Measurements from ENCODE around the gene ERICH6B.

ERICH6B gene

DNA sequence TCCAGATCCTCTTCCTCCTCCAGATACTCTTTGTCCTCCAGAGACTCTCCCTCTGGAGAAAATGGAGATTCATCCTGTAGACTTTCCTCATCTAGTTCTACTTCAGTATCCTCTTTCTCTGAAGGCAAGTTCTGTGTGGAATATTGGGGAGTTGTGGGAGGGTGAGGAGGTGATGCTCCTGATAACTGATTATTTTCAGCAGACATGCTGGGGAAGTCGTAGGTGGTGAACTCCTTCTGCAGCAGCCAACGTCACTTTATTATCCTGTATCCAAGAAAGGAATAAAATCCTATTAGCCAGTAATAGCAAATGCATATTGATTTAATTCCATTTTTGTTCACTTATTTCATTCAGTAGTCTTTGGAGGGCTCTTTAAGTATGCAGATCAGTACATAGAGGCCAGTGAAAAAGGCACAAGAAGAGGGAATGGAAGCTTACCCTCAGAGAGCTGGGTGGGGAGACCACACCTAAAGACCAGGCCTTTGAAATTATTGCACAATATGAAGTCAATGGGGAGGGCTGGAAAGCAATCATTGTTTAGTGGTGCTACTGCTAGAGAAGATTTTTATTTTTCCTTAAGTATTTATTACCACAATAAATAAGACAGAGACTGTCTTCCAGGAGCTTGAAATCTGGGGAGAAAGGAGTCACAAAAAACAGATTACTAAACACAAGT, 18.6 kb downstream of the ERICH6B start:
- TF ChIP-seq, protein P1, sequence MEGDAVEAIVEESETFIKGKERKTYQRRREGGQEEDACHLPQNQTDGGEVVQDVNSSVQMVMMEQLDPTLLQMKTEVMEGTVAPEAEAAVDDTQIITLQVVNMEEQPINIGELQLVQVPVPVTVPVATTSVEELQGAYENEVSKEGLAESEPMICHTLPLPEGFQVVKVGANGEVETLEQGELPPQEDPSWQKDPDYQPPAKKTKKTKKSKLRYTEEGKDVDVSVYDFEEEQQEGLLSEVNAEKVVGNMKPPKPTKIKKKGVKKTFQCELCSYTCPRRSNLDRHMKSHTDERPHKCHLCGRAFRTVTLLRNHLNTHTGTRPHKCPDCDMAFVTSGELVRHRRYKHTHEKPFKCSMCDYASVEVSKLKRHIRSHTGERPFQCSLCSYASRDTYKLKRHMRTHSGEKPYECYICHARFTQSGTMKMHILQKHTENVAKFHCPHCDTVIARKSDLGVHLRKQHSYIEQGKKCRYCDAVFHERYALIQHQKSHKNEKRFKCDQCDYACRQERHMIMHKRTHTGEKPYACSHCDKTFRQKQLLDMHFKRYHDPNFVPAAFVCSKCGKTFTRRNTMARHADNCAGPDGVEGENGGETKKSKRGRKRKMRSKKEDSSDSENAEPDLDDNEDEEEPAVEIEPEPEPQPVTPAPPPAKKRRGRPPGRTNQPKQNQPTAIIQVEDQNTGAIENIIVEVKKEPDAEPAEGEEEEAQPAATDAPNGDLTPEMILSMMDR (IDR thresholded peaks at IDR 0.05; ENCODE audit: low read depth, low read length, missing control alignments): no peak
- H3K4me3 ChIP-seq (replicated peaks; ENCODE audit: low read depth, low read length): no peak overlapping the region
- DNase-seq (ENCODE audit: extremely low read depth, low read depth): no peak

DNA sequence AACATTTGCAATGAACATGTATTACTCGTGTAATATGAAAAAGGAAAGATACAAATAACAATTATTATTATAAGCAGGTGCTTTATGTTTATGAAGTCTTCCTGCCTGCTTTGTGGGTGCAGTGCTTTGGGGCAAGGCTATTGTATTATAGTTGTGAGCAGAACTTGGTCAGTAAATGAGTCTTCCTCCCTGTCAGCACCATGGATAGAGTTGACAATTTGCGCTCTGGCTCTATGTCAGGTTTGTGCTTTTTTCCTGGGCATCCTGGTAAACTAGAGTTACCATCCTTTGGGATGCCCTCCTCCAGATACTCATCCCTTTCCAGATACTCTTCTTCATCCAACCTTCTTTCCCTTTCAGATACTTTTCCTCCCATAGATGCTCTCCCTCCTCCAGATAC, 19.6 kb downstream of the ERICH6B start:
- no peak overlapping the region for H3K4me3 ChIP-seq (replicated peaks; ENCODE audit: low read depth, low read length)
- TF ChIP-seq, protein P1 (IDR thresholded peaks at IDR 0.05; ENCODE audit: low read depth, low read length, missing control alignments): no peak
- DNase-seq (ENCODE audit: extremely low read depth, low read depth): no peak

DNA sequence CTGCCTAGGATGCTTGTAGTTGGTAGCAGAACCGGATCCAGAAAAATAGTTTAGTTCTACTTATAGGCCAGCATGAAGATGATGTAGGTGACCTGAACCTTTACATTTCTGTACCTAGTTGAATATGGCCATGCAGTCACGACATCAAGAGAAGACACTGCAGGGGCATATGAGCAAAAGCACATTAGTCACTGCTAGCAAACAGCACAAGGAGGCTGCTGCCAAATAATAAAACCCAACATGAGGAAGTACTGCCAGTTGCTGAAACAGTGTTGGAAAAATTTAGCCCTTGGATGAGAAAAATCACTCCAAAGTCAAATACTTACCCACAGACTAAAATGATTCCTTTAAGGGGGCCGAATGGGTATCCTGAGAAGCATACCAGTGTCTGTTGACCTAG, 20.8 kb downstream of the ERICH6B start:
- DNase-seq (ENCODE audit: extremely low read depth, low read depth): no peak
- no peak overlapping the region for H3K4me3 ChIP-seq (replicated peaks; ENCODE audit: low read depth, low read length)
- TF ChIP-seq, protein P1 (IDR thresholded peaks at IDR 0.05; ENCODE audit: low read depth, low read length, missing control alignments): no peak

DNA sequence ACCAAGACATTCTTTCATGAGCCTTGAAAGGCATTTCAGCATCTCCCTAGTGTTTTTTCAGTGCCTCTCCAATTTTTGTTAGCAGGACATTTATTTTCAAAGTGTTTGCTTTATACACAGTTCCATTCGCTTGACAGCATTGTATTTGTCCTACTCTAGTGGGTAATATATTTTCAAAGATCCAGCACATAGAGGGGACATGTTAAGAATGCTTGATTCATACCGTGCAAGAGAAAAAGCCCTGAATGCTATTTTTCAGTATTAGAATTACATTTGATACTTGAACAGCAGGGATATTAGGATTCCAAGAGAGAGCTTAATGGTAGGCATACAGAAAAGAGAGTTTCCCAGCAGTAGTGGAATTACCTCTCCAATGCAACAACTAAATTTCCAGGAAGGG, 21.3 kb downstream of the ERICH6B start:
- TF ChIP-seq, protein P1 (IDR thresholded peaks at IDR 0.05; ENCODE audit: low read depth, low read length, missing control alignments): no peak
- no peak overlapping the region for H3K4me3 ChIP-seq (replicated peaks; ENCODE audit: low read depth, low read length)
- DNase-seq (ENCODE audit: extremely low read depth, low read depth): no peak

DNA sequence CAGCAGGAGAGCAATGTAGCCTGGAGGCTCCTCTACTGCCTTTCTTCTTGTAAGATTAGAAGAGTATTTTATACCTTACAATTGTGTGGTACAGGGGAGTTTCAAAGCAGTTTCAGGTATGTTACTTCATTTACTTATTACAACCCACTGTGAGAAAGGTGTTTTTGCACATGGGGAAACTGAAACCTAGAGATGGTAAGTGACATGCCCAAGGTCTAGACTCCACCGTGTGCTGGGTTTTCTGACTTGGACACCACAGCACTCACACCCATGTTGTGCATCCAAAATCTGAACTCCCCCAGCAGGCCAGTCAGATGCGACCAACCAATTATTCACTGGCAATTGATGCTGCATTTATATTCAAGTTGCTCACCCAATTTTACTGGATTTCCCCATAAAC, 22.8 kb downstream of the ERICH6B start:
- no peak for DNase-seq (ENCODE audit: extremely low read depth, low read depth)
- no peak overlapping the region for H3K4me3 ChIP-seq (replicated peaks; ENCODE audit: low read depth, low read length)
- TF ChIP-seq, protein P1 (IDR thresholded peaks at IDR 0.05; ENCODE audit: low read depth, low read length, missing control alignments): no peak

DNA sequence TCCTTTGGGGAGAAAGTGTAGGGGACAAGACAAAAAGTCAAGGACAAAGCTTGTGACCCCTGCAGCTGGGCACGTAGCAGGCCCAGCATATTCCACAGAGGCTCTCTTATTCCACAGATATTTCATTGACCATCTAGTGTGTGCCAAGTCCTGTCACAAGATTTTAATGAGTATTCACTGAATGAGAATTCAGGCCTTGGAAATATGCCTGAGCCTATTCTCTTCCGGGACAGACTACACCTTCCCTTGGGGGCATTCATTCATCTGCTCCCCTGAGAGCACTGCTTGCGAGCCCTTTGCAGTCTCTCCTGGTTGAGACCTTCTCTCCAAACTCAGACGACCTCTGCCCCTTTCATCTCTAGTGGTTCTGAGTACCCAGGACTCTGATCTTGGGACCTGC, 25.5 kb downstream of the ERICH6B start:
- H3K4me3 ChIP-seq (replicated peaks; ENCODE audit: low read depth, low read length): no peak overlapping the region
- DNase-seq (ENCODE audit: extremely low read depth, low read depth): no peak
- TF ChIP-seq, protein P1 (IDR thresholded peaks at IDR 0.05; ENCODE audit: low read depth, low read length, missing control alignments): no peak

DNA sequence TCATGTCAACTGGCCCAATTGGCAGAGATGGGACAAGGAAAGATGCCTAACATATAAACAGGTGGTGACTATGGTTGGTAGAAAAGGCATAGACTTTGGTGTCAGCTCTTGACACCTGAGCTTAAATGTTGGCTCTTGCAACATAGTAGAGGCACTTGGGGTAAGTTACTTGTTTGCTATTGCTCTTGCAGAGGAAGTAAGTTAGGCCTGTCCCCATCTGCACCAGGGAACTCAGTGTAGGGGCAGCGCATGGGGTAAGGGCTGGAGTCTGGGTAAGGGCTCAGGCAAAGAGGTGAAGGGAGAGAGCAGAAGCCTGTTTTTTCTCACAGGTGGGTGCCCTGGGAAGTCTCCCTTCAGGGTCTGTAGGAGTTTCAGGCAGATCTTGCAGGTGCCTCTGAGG, 27.6 kb downstream of the ERICH6B start:
- TF ChIP-seq, protein P1 (IDR thresholded peaks at IDR 0.05; ENCODE audit: low read depth, low read length, missing control alignments): no peak
- H3K4me3 ChIP-seq (replicated peaks; ENCODE audit: low read depth, low read length): no peak overlapping the region
- DNase-seq (ENCODE audit: extremely low read depth, low read depth): no peak
